B cell (primary cell): ENCODE measurements around the gene ZDHHC12. TPM values are rescaled to one million over a fixed set of nuclear protein-coding genes. Genes with fewer than 3 reads are reported as not detected.

Experiments used
- ATAC-seq: fragments of 200-7000 bp; cut with Tn5 transposase; one replicate; pipeline ENCODE4 v1.10.0; 2021; ENCODE audit warnings: low read depth, mild to moderate bottlenecking, moderate number of reproducible peaks, moderate library complexity
- CTCF ChIA-PET: fragments of 350-600 bp; sonication (Branson Sonifier 250); formaldehyde crosslinking; loops from one replicate; lab custom pipeline; 2021; ENCODE audit warnings: antibody characterized with exemption, inconsistent platforms; lab: Charles Lee
- POLR2A ChIA-PET: fragments of 350-600 bp; sonication (Branson Sonifier 250); formaldehyde crosslinking; loops from one replicate; lab custom pipeline; 2021; ENCODE audit warnings: antibody characterized with exemption; lab: Charles Lee
- DNase-seq: peaks from one replicate; pipeline ENCODE4 v3.0.0; 2013
- H2AFZ ChIP-seq: 2 replicates; pipeline ENCODE4 v1.6.1; 2012; ENCODE audit warnings: mild to moderate bottlenecking, low read depth, low read length; ENCODE audit not compliant: insufficient read depth, poor library complexity, severe bottlenecking
- H3K27ac ChIP-seq, 2 donors: 1 replicate in 1 of 2; 2 replicates in 1 of 2; pipeline ENCODE4 v1.5.1; 2012 to 2013; ENCODE audit warnings: low read length in 2 of 2, mild to moderate bottlenecking in 2 of 2, moderate library complexity in 1 of 2
- H3K27me3 ChIP-seq, 4 experiments: fragments of 200-600 bp in 1 of 4; sonication (generic) in 1 of 4; replicated peaks in 1 of 4; 1 replicate in 2 of 4; 2 replicates in 2 of 4; pipeline versions ENCODE4 v1.6.1 to v1.7.0; 2013 to 2016; ENCODE audit warnings: low read length in 3 of 4, mild to moderate bottlenecking in 2 of 4, mixed read lengths in 1 of 4, moderate library complexity in 1 of 4; ENCODE audit not compliant: insufficient read depth in 4 of 4, control insufficient read depth in 3 of 4; ENCODE audit errors: control extremely low read depth in 1 of 4
- H3K36me3 ChIP-seq, 2 experiments: replicated peaks in 1 of 2; 1 replicate in 1 of 2; 2 replicates in 1 of 2; pipeline versions ENCODE4 v1.6.1 to v1.7.1; 2013; ENCODE audit warnings: low read length in 1 of 2; ENCODE audit not compliant: insufficient read depth in 2 of 2, control insufficient read depth in 1 of 2; ENCODE audit errors: control extremely low read depth in 1 of 2, extremely low read depth in 1 of 2
- H3K4me1 ChIP-seq, 2 donors: fragments of 200-600 bp in 1 of 2; sonication (generic) in 1 of 2; 1 replicate in 1 of 2; 2 replicates in 1 of 2; pipeline versions ENCODE4 v1.5.1 to v1.6.1; 2013 to 2017; ENCODE audit warnings: low read length in 2 of 2; ENCODE audit not compliant: control insufficient read depth in 2 of 2, insufficient read depth in 2 of 2
- H3K4me2 ChIP-seq: replicated peaks from 2 replicates; pipeline ENCODE3; 2012; ENCODE audit warnings: mild to moderate bottlenecking, low read depth, low read length; ENCODE audit not compliant: poor library complexity, severe bottlenecking
- H3K4me3 ChIP-seq, 5 experiments: fragments of 200-600 bp in 1 of 5; sonication (generic) in 1 of 5; 1 replicate in 3 of 5; 2 replicates in 2 of 5; pipeline versions ENCODE4 v1.5.1 to v1.7.0; 2011 to 2016; ENCODE audit warnings: low read length in 4 of 5, mild to moderate bottlenecking in 4 of 5, low read depth in 2 of 5, control low read depth in 1 of 5, moderate library complexity in 1 of 5; ENCODE audit not compliant: insufficient read depth in 1 of 5; ENCODE audit errors: control extremely low read depth in 1 of 5, extremely low read depth in 1 of 5
- H3K79me2 ChIP-seq: fragments of 200-600 bp; sonication (generic); one replicate; pipeline ENCODE4 v1.6.0; 2016; ENCODE audit warnings: low read length; ENCODE audit not compliant: control insufficient read depth, insufficient read depth
- H3K9ac ChIP-seq: fragments of 200-600 bp; sonication (generic); 2 replicates; pipeline ENCODE4 v1.6.1; 2017; ENCODE audit warnings: mild to moderate bottlenecking, low read length, moderate library complexity
- H3K9me3 ChIP-seq, 3 donors: one replicate each; pipeline versions ENCODE4 v1.6.1 to v1.7.1; 2013; ENCODE audit warnings: low read length in 2 of 3; ENCODE audit not compliant: control insufficient read depth in 2 of 3, insufficient read depth in 1 of 3; ENCODE audit errors: control extremely low read depth in 1 of 3
- H4K20me1 ChIP-seq: 2 replicates; pipeline ENCODE4 v1.6.0; 2012; ENCODE audit warnings: mild to moderate bottlenecking, low read length; ENCODE audit not compliant: insufficient read depth, control insufficient read depth, poor library complexity, severe bottlenecking
- H3K27ac Mint-ChIP-seq: one replicate; pipeline ENCODE4 v1.8.0; 2021; ENCODE audit warnings: mixed read lengths
- H3K27me3 Mint-ChIP-seq: one replicate; pipeline ENCODE4 v1.8.0; 2021; ENCODE audit warnings: mixed read lengths
- H3K4me1 Mint-ChIP-seq: one replicate; pipeline ENCODE4 v1.8.0; 2021; ENCODE audit warnings: mixed read lengths
- H3K4me3 Mint-ChIP-seq: one replicate; pipeline ENCODE4 v1.8.0; 2021; ENCODE audit warnings: mixed read lengths
- H3K9me3 Mint-ChIP-seq: one replicate; pipeline ENCODE4 v1.8.0; 2022; ENCODE audit warnings: mixed read lengths; ENCODE audit not compliant: insufficient read depth
- CTCF ChIP-seq: fragments of 200-600 bp; IDR thresholded peaks from one replicate; pipeline ENCODE4 v1.8.0; 2022; ENCODE audit warnings: antibody characterized with exemption, mild to moderate bottlenecking
- EZH2 ChIP-seq: IDR thresholded peaks from 2 replicates; pipeline ENCODE4 v1.6.1; 2012; ENCODE audit warnings: borderline replicate concordance, low read depth, mild to moderate bottlenecking, moderate library complexity, low read length; ENCODE audit not compliant: insufficient read depth, poor library complexity, severe bottlenecking
- WGBS: methylation state at CpG from one replicate; pipeline ENCODE4 v1.1.5; 2013; ENCODE audit warnings: missing lambda C conversion rate; ENCODE audit not compliant: insufficient coverage; 5-methylcytosine and 5-hydroxymethylcytosine counted together
- intact Hi-C: fragments of 100-400 bp; cut with micrococcal nuclease; formaldehyde crosslinking; loops from one replicate; pipeline ENCODE4 v1.10.0; 2022
- polyA plus RNA-seq: library from polyadenylated mRNA; depleted of rRNA; stranded (reverse); fragments of >200 nt; gene quantifications from 2 replicates; pipeline ENCODE4 v1.2.3, GENCODE V29; 2012
- total RNA-seq, 2 donors: library from RNA; stranded (reverse); fragments of 120-200 nt in 1 of 2; gene quantifications; 1 replicate in 1 of 2; 2 replicates in 1 of 2; pipeline versions ENCODE4 v1.2.3 to v1.2.4, GENCODE V29; 2013 to 2022

ZDHHC12 gene
- total and polyA plus RNA-seq, 2 donors (not counting 1 experiment from before 2014, with no cell fraction given): 28.5 to 47.0 TPM

- Histone ChIP-seq H2AFZ (peak overlapping the region; percentile 88), H3K4me3 (peak overlapping the region in 4 of 5 experiments; percentile 49 to 83 (median 67)), H3K27ac (no peak overlapping the region), H3K4me1 (peaks cover 9 to 17% of the 10 kb centered on the region in 2 donors), H3K9me3 (no peaks in the 10 kb centered on the region), H3K9ac (peak overlapping the region; percentile 77), H3K27me3 (no peaks in the 10 kb centered on the region), H4K20me1 (no peaks in the 10 kb centered on the region), H3K79me2 (no peaks in the 10 kb centered on the region), H3K4me2 (peak overlapping the region; percentile 98), H3K36me3 (no peaks in the 10 kb centered on the region)
- H3K9me3 Mint-ChIP-seq: no peaks in the 10 kb centered on the region
- POLR2A ChIA-PET: no interaction called here
- H3K4me3 Mint-ChIP-seq: peak overlapping the region; percentile 91
- ATAC-seq (peak; percentile 26), DNase-seq (no peak)
- H3K27me3 Mint-ChIP-seq: no peaks in the 10 kb centered on the region
- peak overlapping the region; percentile 76 for H3K27ac Mint-ChIP-seq
- TF ChIP-seq CTCF (no peak), EZH2 (no peak)
- CTCF ChIA-PET: interaction anchor here (1.3 kb wide), 1 partner anchor 85 kb away, joined by 3 read pairs; no protein-coding TSS in a partner anchor
- intact Hi-C loops: loop anchor here (1.0 to 5.0 kb wide), 4 partner anchors 19 to 225 kb away; partner anchors contain the start of genes DYNC2I2 and ZDHHC12
- 5% methylated on average over 54 of the region's 55 CpGs for WGBS
- peaks cover 10% of the 10 kb centered on the region for H3K4me1 Mint-ChIP-seq
Observed at GRCh38 chr9:128702949-128703615, 20.8 kb downstream of the ZDHHC12 start.

GRCh38 chr9:128702445-128702948 lies 21.4 kb downstream of the ZDHHC12 start, which contains the start of gene PKN3:
TSS of gene PKN3 (plus strand) at chr9:128702503. CDS start at chr9:128702916, 413 bp downstream.
- peaks cover 10% of the 10 kb centered on the region for H3K4me1 Mint-ChIP-seq
- no peaks in the 10 kb centered on the region for H4K20me1 ChIP-seq
- ATAC-seq (peak; percentile 89), DNase-seq (peak; percentile 89)
- under 1% methylated on average over 65 of the region's 65 CpGs for WGBS
- H3K4me3 Mint-ChIP-seq: peak within 1 kb of the TSS; percentile 91
- no peaks in the 10 kb centered on the region for H3K27me3 ChIP-seq
- no peaks in the 10 kb centered on the region for H3K9me3 ChIP-seq
- POLR2A ChIA-PET: interaction anchor here (0.6 to 1.0 kb wide), 4 partner anchors 12 to 177 kb away, joined by 3 to 5 read pairs (median 3); partner anchors contain the start of gene ZDHHC12
- H3K27me3 Mint-ChIP-seq: no peaks in the 10 kb centered on the region
- peak within 1 kb of the TSS; percentile 98 for H3K4me2 ChIP-seq
- intact Hi-C loops: loop anchor here (1.0 to 5.0 kb wide), 3 partner anchors 18 to 226 kb away; partner anchors contain the start of gene DYNC2I2
- peak within 1 kb of the TSS; percentile 77 for H3K9ac ChIP-seq
- CTCF ChIA-PET: interaction anchor here (0.6 to 1.4 kb wide), 17 partner anchors 8 to 246 kb away, joined by 3 to 13 read pairs (median 4); partner anchors contain the start of genes ENDOG and ZDHHC12
- no peak within 1 kb of the TSS for H3K27ac ChIP-seq
- no peaks in the 10 kb centered on the region for H3K9me3 Mint-ChIP-seq
- peak within 1 kb of the TSS; percentile 88 for H2AFZ ChIP-seq
- no peaks in the 10 kb centered on the region for H3K79me2 ChIP-seq
- H3K4me1 ChIP-seq: peaks cover 9 to 17% of the 10 kb centered on the region in 2 donors
- peak within 1 kb of the TSS; percentile 11 to 83 (median 67) for H3K4me3 ChIP-seq
- peaks cover 0 to under 1% of the 10 kb centered on the region in 2 experiments for H3K36me3 ChIP-seq
- TF ChIP-seq CTCF (peak; percentile 96), EZH2 (no peak)
- peak within 1 kb of the TSS; percentile 76 for H3K27ac Mint-ChIP-seq
